ENCODE measurements around the gene CCAR1.

DNA sequence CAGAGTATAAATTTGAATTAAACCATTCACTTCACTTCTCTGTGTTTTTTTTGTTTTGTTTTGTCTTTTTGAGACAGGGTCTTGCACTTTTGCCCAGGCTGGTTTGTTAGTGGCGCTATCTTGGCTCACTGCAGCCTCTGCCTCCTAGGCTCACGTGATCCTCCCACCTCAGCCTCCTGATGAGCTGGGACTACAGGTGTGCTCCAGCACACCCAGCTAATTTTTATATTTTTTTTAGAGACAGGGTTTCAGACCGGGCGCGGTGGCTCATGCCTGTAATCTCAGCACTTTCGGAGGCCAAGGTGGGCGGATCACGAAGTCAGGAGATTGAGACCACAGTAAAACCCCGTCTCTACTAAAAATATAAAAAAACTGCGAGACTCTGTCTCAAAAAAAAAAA, 69.4 kb downstream of the CCAR1 start:
- TF ChIP-seq EP300 (IDR thresholded peaks at IDR 0.05; ENCODE audit: low read depth): no peak
- TF ChIP-seq POLR2A (IDR thresholded peaks at IDR 0.05): no peak
